ENCODE measurements around the gene GRIK1.
A peak's percentile ranks its signal among the peaks of the same experiment; 100 is the strongest.

GRIK1 gene

DNA sequence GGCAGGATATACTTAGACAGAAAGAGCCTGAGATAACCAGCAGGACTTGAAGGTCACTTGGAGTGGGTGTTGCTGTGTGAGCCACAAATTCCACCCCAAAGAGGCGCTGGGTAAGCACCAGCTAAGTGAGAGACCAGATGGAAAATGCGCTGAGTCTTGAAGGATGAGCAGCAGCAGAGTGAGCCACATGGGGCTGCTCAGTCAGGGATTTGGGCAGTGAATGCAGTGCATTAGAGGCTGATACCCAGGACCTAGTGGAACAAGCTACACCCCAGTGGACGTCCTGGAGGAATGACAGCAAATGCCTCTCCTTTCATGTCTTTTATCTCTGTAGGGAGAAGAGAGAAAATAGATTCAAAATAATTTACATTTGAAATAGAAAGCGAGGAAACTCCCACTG, 11.3 kb downstream of the GRIK1 start:
- no peak for DNase-seq (ENCODE audit: low read depth)
- H3K4me3 ChIP-seq (ENCODE audit: low read depth, low read length), result no peak overlapping the region
- TF ChIP-seq CTCF (IDR thresholded peaks at IDR 0.05; ENCODE audit: insufficient read depth, low read depth, low read length, missing control alignments), result no peak

GRCh38 chr21:29920938-29921337, 18.9 kb downstream of the GRIK1 start:
- DNase-seq (ENCODE audit: low read depth), result no peak
- H3K4me3 ChIP-seq (ENCODE audit: low read depth, low read length), result no peak overlapping the region
- no peak for TF ChIP-seq CTCF (IDR thresholded peaks at IDR 0.05; ENCODE audit: insufficient read depth, low read depth, low read length, missing control alignments)

GRCh38 chr21:29914326-29914725, 25.5 kb downstream of the GRIK1 start:
- no peak overlapping the region for H3K4me3 ChIP-seq (ENCODE audit: low read depth, low read length)
- no peak for DNase-seq (ENCODE audit: low read depth)
- TF ChIP-seq CTCF (IDR thresholded peaks at IDR 0.05; ENCODE audit: insufficient read depth, low read depth, low read length, missing control alignments), result no peak

DNA sequence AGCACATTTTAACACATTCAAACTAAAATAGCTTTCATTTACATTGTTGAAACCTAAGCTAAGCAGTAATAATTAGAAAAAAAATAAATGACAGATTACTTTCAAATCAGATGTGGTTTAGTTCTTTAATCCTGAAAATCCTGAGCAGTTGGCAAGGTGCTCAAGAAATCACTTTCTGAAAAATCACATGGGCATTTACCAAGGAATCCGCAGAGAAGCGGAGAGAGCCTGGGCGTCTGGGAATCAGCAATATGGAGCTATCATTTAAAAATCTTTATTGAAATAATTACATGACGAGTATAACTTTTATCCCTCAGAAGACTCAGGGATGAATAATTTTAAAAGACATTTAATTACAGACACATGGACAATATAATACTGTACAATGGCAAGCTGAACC, 30.2 kb downstream of the GRIK1 start:
- no peak for DNase-seq (ENCODE audit: low read depth)
- TF ChIP-seq CTCF (IDR thresholded peaks at IDR 0.05; ENCODE audit: insufficient read depth, low read depth, low read length, missing control alignments), result no peak
- H3K4me3 ChIP-seq (ENCODE audit: low read depth, low read length), result no peak overlapping the region

- peak; percentile 26 for DNase-seq (ENCODE audit: low read depth)
- no peak overlapping the region for H3K4me3 ChIP-seq (ENCODE audit: low read depth, low read length)
- no peak for TF ChIP-seq CTCF (IDR thresholded peaks at IDR 0.05; ENCODE audit: insufficient read depth, low read depth, low read length, missing control alignments)
These were observed 35.2 kb downstream of the GRIK1 start for GRCh38 chr21:29904359-29905282.

GRCh38 chr21:29896884-29897283, 42.9 kb downstream of the GRIK1 start:
- TF ChIP-seq CTCF (IDR thresholded peaks at IDR 0.05; ENCODE audit: insufficient read depth, low read depth, low read length, missing control alignments), result no peak
- no peak for DNase-seq (ENCODE audit: low read depth)
- no peak overlapping the region for H3K4me3 ChIP-seq (ENCODE audit: low read depth, low read length)

GRCh38 chr21:29893687-29894086, 46.1 kb downstream of the GRIK1 start:
- TF ChIP-seq CTCF (IDR thresholded peaks at IDR 0.05; ENCODE audit: insufficient read depth, low read depth, low read length, missing control alignments), result no peak
- DNase-seq (ENCODE audit: low read depth), result no peak
- H3K4me3 ChIP-seq (ENCODE audit: low read depth, low read length), result no peak overlapping the region

All from GM12865 (cell line).